H1 (cell line): ENCODE measurements around the gene ZNF839. TPM values are rescaled to one million over a fixed set of nuclear protein-coding genes. Genes with fewer than 3 reads are reported as not detected.

ENCODE experiments used
- CTCF ChIA-PET: fragments of 300-600 bp; sonication (Branson Sonifier 250); formaldehyde crosslinking; loops from one replicate; lab custom pipeline; 2021; ENCODE audit not compliant: partially characterized antibody; lab: Charles Lee
- POLR2A ChIA-PET: fragments of 300-600 bp; sonication (Branson Sonifier 250); formaldehyde crosslinking; loops from one replicate; lab custom pipeline; 2021; ENCODE audit warnings: inconsistent platforms; ENCODE audit not compliant: partially characterized antibody; lab: Charles Lee
- DNase-seq, 2 experiments: peaks; one replicate each; pipeline versions ENCODE4 v3.0.0 to v3.0.0-alpha.2; 2010 to 2022; ENCODE audit warnings: low spot score in 2 of 2, low read depth in 1 of 2, mixed read lengths in 1 of 2
- FAIRE-seq: peaks from 2 replicates; lab custom pipeline; 2011; peaks lifted over from hg19 to GRCh38; lab: Jason Lieb, UNC
- H2AFZ ChIP-seq: 2 replicates; pipeline ENCODE4 v1.8.1; 2012; ENCODE audit warnings: low read length, inconsistent platforms
- H2AK5ac ChIP-seq: 2 replicates; pipeline ENCODE4 v1.6.1; 2013; ENCODE audit warnings: low read depth, low read length
- H2BK120ac ChIP-seq: replicated peaks from 2 replicates; pipeline ENCODE3; 2013; ENCODE audit warnings: low read depth, low read length, inconsistent platforms
- H2BK12ac ChIP-seq: 2 replicates; pipeline ENCODE4 v1.6.1; 2013; ENCODE audit warnings: low read depth, low read length
- H2BK15ac ChIP-seq: 2 replicates; pipeline ENCODE4 v1.6.1; 2013; ENCODE audit warnings: low read length
- H2BK20ac ChIP-seq: 2 replicates; pipeline ENCODE4 v1.6.1; 2013; ENCODE audit warnings: low read length
- H2BK5ac ChIP-seq: 2 replicates; pipeline ENCODE4 v1.6.1; 2013; ENCODE audit warnings: low read depth, low read length
- H3K14ac ChIP-seq: 2 replicates; pipeline ENCODE4 v1.6.1; 2013; ENCODE audit warnings: inconsistent platforms; ENCODE audit not compliant: insufficient read length
- H3K18ac ChIP-seq: 2 replicates; pipeline ENCODE4 v1.6.1; 2013; ENCODE audit warnings: low read length; ENCODE audit errors: extremely low read depth
- H3K23ac ChIP-seq: 2 replicates; pipeline ENCODE4 v1.6.1; 2013; ENCODE audit warnings: inconsistent platforms; ENCODE audit not compliant: insufficient read length
- H3K23me2 ChIP-seq: 2 replicates; pipeline ENCODE4 v1.6.1; 2013; ENCODE audit warnings: low read depth, low read length
- H3K27ac ChIP-seq: 2 replicates; pipeline ENCODE4 v1.6.1; 2011; ENCODE audit warnings: low read depth, low read length, inconsistent platforms
- H3K27me3 ChIP-seq, 4 experiments: replicated peaks in 1 of 4; 1 replicate in 1 of 4; 2 replicates in 3 of 4; pipeline versions ENCODE4 v1.6.1 to v1.8.1; 2011 to 2013; ENCODE audit warnings: low read length in 3 of 4, mild to moderate bottlenecking in 3 of 4, inconsistent platforms in 2 of 4, mixed read lengths in 2 of 4, moderate library complexity in 1 of 4; ENCODE audit not compliant: control insufficient read depth in 3 of 4, insufficient read depth in 3 of 4; ENCODE audit errors: extremely low read depth in 1 of 4
- H3K36me3 ChIP-seq, 4 experiments: 2 replicates each; pipeline versions ENCODE4 v1.6.1 to v1.8.1; 2011 to 2013; ENCODE audit warnings: mild to moderate bottlenecking in 4 of 4, low read length in 3 of 4, moderate library complexity in 2 of 4, control low read depth in 1 of 4, inconsistent platforms in 1 of 4; ENCODE audit not compliant: insufficient read depth in 4 of 4, control insufficient read depth in 2 of 4
- H3K4ac ChIP-seq: replicated peaks from 2 replicates; pipeline ENCODE3; 2013; ENCODE audit warnings: low read length, low read depth, mixed read lengths, inconsistent platforms; ENCODE audit not compliant: insufficient read length
- H3K4me1 ChIP-seq, 4 experiments: replicated peaks in 1 of 4; 1 replicate in 1 of 4; 2 replicates in 3 of 4; pipeline versions ENCODE4 v1.6.1 to v1.8.1; 2011 to 2013; ENCODE audit warnings: low read length in 3 of 4, inconsistent platforms in 2 of 4, mixed read lengths in 1 of 4; ENCODE audit not compliant: insufficient read depth in 4 of 4, control insufficient read depth in 3 of 4
- H3K4me2 ChIP-seq, 2 experiments: 2 replicates each; pipeline versions ENCODE4 v1.6.1 to v1.8.1; 2011 to 2013; ENCODE audit warnings: low read depth in 2 of 2, low read length in 2 of 2, control low read depth in 1 of 2, inconsistent platforms in 1 of 2, mild to moderate bottlenecking in 1 of 2; ENCODE audit not compliant: insufficient read depth in 1 of 2
- H3K4me3 ChIP-seq, 4 experiments: fragments of 200-600, 300-600 bp in 1 of 4; sonication (generic), shearing (Covaris generic), sonication (Bioruptor Twin) in 1 of 4; 2 replicates each; pipeline versions ENCODE4 v1.5.1 to v1.8.1; 2011 to 2016; ENCODE audit warnings: low read length in 4 of 4, low read depth in 3 of 4, control low read depth in 2 of 4, inconsistent platforms in 2 of 4, mild to moderate bottlenecking in 2 of 4, mixed read lengths in 1 of 4, moderate library complexity in 1 of 4; ENCODE audit not compliant: insufficient read depth in 2 of 4; ENCODE audit errors: extremely low read depth in 1 of 4
- H3K56ac ChIP-seq: replicated peaks from 2 replicates; pipeline ENCODE3; 2013; ENCODE audit warnings: low read depth, mild to moderate bottlenecking, mixed read lengths, low read length, inconsistent platforms; ENCODE audit not compliant: insufficient read length
- H3K79me1 ChIP-seq: 2 replicates; pipeline ENCODE4 v1.6.1; 2013; ENCODE audit warnings: low read depth, low read length, control low read depth
- H3K79me2 ChIP-seq, 2 experiments: 2 replicates each; pipeline versions ENCODE4 v1.6.1 to v1.8.1; 2012 to 2013; ENCODE audit warnings: low read length in 2 of 2, mild to moderate bottlenecking in 2 of 2, inconsistent platforms in 1 of 2; ENCODE audit not compliant: insufficient read depth in 2 of 2, control insufficient read depth in 1 of 2
- H3K9ac ChIP-seq, 4 experiments: replicated peaks in 1 of 4; 1 replicate in 1 of 4; 2 replicates in 3 of 4; pipeline versions ENCODE4 v1.6.1 to v1.8.1; 2011 to 2013; ENCODE audit warnings: low read depth in 3 of 4, low read length in 3 of 4, control low read depth in 2 of 4, mild to moderate bottlenecking in 2 of 4, moderate library complexity in 2 of 4, inconsistent platforms in 1 of 4; ENCODE audit errors: extremely low read depth in 1 of 4
- H3K9me3 ChIP-seq, 2 experiments: 2 replicates each; pipeline versions ENCODE4 v1.6.1 to v1.8.1; 2012 to 2013; ENCODE audit warnings: mild to moderate bottlenecking in 2 of 2, moderate library complexity in 2 of 2, control low read depth in 1 of 2, inconsistent platforms in 1 of 2, low read depth in 1 of 2, low read length in 1 of 2, mixed read lengths in 1 of 2; ENCODE audit not compliant: insufficient read depth in 2 of 2
- H4K20me1 ChIP-seq, 2 experiments: replicated peaks in 1 of 2; 2 replicates each; pipeline versions ENCODE3 to v1.8.1; 2011 to 2013; ENCODE audit warnings: inconsistent platforms in 2 of 2, low read length in 2 of 2, mild to moderate bottlenecking in 1 of 2; ENCODE audit not compliant: insufficient read depth in 2 of 2, control insufficient read depth in 1 of 2
- H4K5ac ChIP-seq: 2 replicates; pipeline ENCODE4 v1.6.1; 2013; ENCODE audit warnings: low read length, low read depth, mixed read lengths, inconsistent platforms; ENCODE audit not compliant: insufficient read length
- H4K8ac ChIP-seq: 2 replicates; pipeline ENCODE4 v1.8.0; 2013; ENCODE audit warnings: mild to moderate bottlenecking, moderate library complexity, low read length, inconsistent platforms; ENCODE audit not compliant: insufficient read depth; ENCODE audit errors: extremely low read depth
- H4K91ac ChIP-seq: replicated peaks from 2 replicates; pipeline ENCODE3; 2013; ENCODE audit warnings: low read length, mixed read lengths, inconsistent platforms; ENCODE audit not compliant: insufficient read length
- BCL11A ChIP-seq, 2 experiments: IDR thresholded peaks; one replicate each; pipeline ENCODE4 v1.6.1; 2011; ENCODE audit warnings: low read depth in 2 of 2, low read length in 2 of 2, mild to moderate bottlenecking in 2 of 2
- CBX5 ChIP-seq: fragments of 300-800, 300-1000 bp; sonication (generic); IDR thresholded peaks from 2 replicates; pipeline ENCODE4 v1.7.1; 2016; ENCODE audit warnings: antibody characterized with exemption, low read length, low read depth
- CHD2 ChIP-seq: IDR thresholded peaks from 2 replicates; pipeline ENCODE4 v1.6.1; 2012; ENCODE audit warnings: low read length, improper control_type of control experiment
- RAD21 ChIP-seq, 2 experiments: IDR thresholded peaks in 1 of 2; conservative IDR thresholded peaks in 1 of 2; 2 replicates each; pipeline ENCODE4 v1.6.1; 2011; ENCODE audit warnings: low read depth in 2 of 2, low read length in 2 of 2, improper control_type of control experiment in 1 of 2, inconsistent platforms in 1 of 2, mild to moderate bottlenecking in 1 of 2, moderate library complexity in 1 of 2
- RBBP5 ChIP-seq: IDR thresholded peaks from 2 replicates; pipeline ENCODE4 v1.7.1; 2012; ENCODE audit warnings: low read depth, mild to moderate bottlenecking, inconsistent platforms, low read length, moderate library complexity, borderline replicate concordance
- SIX5 ChIP-seq: IDR thresholded peaks from 2 replicates; pipeline ENCODE4 v1.6.1; 2011; ENCODE audit warnings: mild to moderate bottlenecking, low read depth, low read length
- WGBS, 2 experiments: shearing (Covaris generic) in 1 of 2; methylation state at CpG; one replicate each; pipeline versions ENCODE4 v1.1.6 to v1.1.7; 2013 to 2015; ENCODE audit warnings: low lambda C conversion rate in 2 of 2, mixed read lengths in 2 of 2, inconsistent platforms in 1 of 2, low coverage in 1 of 2, missing lambda C conversion rate in 1 of 2; ENCODE audit not compliant: insufficient replicate concordance in 2 of 2, insufficient coverage in 1 of 2, insufficient read length in 1 of 2; ENCODE audit errors: extremely low coverage in 1 of 2, missing lambda C conversion rate in 1 of 2; 5-methylcytosine and 5-hydroxymethylcytosine counted together
- polyA plus RNA-seq, 7 experiments: library from polyadenylated mRNA; depleted of rRNA in 3 of 7; stranded (reverse) in 5 of 7; unstranded in 2 of 7; fragments of >200 nt in 5 of 7; fragments of 200-250 nt in 2 of 7; gene quantifications; 1 replicate in 5 of 7; 2 replicates in 1 of 7; 4 replicates in 1 of 7; pipeline versions ENCODE4 v1.2.1 to v1.2.3, GENCODE V29; 2011 to 2013; ENCODE audit warnings: missing spikeins in 2 of 7, mixed read lengths in 2 of 7
- total RNA-seq: library from RNA; stranded (reverse); fragmentation: NEBNext Ultra II Directional; extraction: Animal tissue kit (Norgen Biotek cat#: 25700); gene quantifications from 2 replicates; pipeline ENCODE4 v1.2.1, GENCODE V29; 2021

ZNF839 gene
- total and polyA plus RNA-seq, 2 of the 8 experiments (the other 6 are each of a cell fraction or from before 2014, with no cell fraction given), result 8.1 to 9.4 TPM

GRCh38 chr14:102321456-102322422 is 2.2 kb downstream of the ZNF839 start:
- Histone ChIP-seq H3K9ac (no peak overlapping the region), H3K27me3 (no peaks in the 10 kb centered on the region), H3K4me1 (peaks cover 0 to 9% (median 4%) of the 10 kb centered on the region in 4 experiments; a peak in 4 of 7 replicates), H3K18ac (no peak overlapping the region), H2BK5ac (no peak overlapping the region), H2BK12ac (no peak overlapping the region), H3K79me1 (no peaks in the 10 kb centered on the region; the same call in 1 of the 2 replicates), H2BK15ac (no peak overlapping the region), H4K91ac (no peak overlapping the region), H2BK120ac (no peak overlapping the region), H3K4me2 (no peak overlapping the region), H4K20me1 (peaks cover 0 to 3% of the 10 kb centered on the region in 2 experiments), H3K9me3 (no peaks in the 10 kb centered on the region), H3K27ac (no peak overlapping the region), H4K5ac (no peak overlapping the region), H3K23me2 (peaks cover 17% of the 10 kb centered on the region), H3K4ac (no peak overlapping the region), H3K79me2 (no peaks in the 10 kb centered on the region; a peak in 1 of 4 replicates), H3K36me3 (peaks cover 0 to 3% (median 2%) of the 10 kb centered on the region in 4 experiments; a peak in 3 of 8 replicates), H2AK5ac (no peak overlapping the region), H3K56ac (no peak overlapping the region), H4K8ac (no peak overlapping the region), H2AFZ (no peak overlapping the region), H3K23ac (no peak overlapping the region), H3K14ac (no peak overlapping the region), H3K4me3 (no peak overlapping the region), H2BK20ac (no peak overlapping the region)
- no peak for FAIRE-seq
- ChIA-PET CTCF (interaction anchor here (0.5 to 3.7 kb wide), 11 partner anchors 8 to 556 kb away, joined by 3 to 22 read pairs (median 3); no protein-coding TSS in a partner anchor), POLR2A (interaction anchor here (0.8 to 1.6 kb wide), 4 partner anchors 10 to 234 kb away, joined by 3 to 5 read pairs (median 4); no protein-coding TSS in a partner anchor)
- no peak for DNase-seq
- 92% methylated on average over 10 of the region's 12 CpGs; no CpG with 5 or more reads in 1 of the 2 experiments for WGBS, 2 experiments
- TF ChIP-seq CBX5 (no peak), RBBP5 (no peak), SIX5 (no peak), CHD2 (no peak), RAD21 (IDR thresholded peaks at IDR 0.05 in 1 of 2, conservative IDR thresholded peaks at IDR 0.05 in 1 of 2; ENCODE audit: low read depth in 2 of 2, low read length in 2 of 2) (no peak), BCL11A (IDR thresholded peaks at IDR 0.05; ENCODE audit: low read depth in 2 of 2, low read length in 2 of 2) (no peak)
